CD4-positive, alpha-beta T cell treated with Interferon gamma for 1 hour (primary cell): ENCODE data around the gene ALPP.
"Not testable (repeated sequence)": the region's sequence is repeated elsewhere in the genome, so short reads cannot be mapped to it uniquely, and the experiment has no call there.

Experiments used
- DNase-seq: peaks from one replicate; pipeline ENCODE4 v3.0.0-alpha.2; 2020

Gene ALPP

DNA sequence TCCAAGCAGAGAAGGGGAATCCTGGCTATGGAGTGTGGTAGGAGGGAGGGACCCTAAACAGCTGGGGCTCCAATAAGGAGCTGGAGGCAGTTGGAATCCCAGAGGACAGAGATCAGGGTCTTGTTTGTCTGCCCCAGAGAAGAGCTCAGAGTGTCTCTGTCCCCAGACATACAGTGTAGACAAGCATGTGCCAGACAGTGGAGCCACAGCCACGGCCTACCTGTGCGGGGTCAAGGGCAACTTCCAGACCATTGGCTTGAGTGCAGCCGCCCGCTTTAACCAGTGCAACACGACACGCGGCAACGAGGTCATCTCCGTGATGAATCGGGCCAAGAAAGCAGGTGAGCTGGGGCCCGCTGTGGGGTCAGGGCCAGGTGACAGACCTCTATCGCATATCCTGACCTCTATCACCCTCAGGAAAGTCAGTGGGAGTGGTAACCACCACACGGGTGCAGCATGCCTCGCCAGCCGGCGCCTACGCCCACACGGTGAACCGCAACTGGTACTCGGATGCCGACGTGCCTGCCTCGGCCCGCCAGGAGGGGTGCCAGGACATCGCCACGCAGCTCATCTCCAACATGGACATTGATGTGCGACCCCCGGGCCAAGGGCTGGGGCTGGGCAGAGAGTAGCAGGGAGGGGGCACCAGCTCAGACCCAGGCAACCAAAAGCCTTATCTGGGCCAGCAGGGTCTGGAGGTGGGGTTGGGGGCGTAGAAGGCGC, 29.0 kb downstream of the ALPP start:
- not testable (repeated sequence) for DNase-seq

DNA sequence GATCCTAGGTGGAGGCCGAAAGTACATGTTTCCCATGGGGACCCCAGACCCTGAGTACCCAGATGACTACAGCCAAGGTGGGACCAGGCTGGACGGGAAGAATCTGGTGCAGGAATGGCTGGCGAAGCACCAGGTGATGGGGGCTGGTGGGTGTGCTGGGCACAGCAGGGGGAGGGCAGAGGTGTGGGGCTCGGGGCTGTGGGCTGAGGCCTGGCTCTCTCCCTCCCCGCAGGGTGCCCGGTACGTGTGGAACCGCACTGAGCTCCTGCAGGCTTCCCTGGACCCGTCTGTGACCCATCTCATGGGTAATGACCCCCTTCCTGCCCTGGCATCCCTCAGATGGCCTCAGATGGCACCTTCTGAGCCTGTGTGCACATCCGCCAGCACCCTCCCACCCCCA, 29.7 kb downstream of the ALPP start:
- not testable (repeated sequence) for DNase-seq

DNA sequence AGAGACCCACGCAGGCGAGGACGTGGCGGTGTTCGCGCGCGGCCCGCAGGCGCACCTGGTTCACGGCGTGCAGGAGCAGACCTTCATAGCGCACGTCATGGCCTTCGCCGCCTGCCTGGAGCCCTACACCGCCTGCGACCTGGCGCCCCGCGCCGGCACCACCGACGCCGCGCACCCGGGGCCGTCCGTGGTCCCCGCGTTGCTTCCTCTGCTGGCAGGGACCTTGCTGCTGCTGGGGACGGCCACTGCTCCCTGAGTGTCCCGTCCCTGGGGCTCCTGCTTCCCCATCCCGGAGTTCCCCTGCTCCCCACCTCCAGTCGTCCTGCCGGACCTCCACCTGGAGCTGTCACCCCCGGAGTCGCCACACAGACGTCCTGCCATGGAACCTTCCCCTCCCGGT, 31.1 kb downstream of the ALPP start:
- DNase-seq, result not testable (repeated sequence)

DNA sequence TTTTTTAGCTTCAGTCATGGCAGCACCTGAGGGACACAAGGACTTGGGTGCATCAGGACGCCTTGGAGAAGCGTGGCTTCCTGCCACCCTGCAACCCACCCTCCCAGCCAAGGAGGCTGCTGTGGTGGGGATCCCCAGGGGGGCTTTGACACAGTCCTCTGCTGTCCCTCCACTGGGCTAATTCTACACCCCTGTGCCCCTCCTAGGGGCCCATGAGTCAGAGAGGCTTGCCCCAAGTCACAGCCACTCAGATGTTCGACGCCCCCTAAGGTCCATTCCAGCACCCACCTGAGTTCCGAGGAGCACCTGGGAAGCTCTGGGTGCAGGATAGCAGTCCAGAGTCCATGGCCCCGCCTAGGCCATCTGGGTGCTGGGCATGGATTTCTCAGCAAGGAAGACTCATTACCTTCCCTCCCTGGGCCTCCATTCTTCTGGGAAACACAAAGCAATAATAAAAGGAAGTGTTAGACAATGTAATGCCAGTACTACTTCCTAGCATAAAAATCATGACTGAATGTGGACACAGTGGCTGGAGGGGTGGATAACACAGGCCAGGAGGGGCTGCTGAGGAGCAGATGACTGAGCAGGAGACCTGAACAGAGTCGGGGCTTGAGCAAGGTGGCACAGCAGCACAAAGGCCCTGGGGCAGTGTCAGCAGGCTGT, 31.8 kb downstream of the ALPP start:
- DNase-seq, result no peak

DNA sequence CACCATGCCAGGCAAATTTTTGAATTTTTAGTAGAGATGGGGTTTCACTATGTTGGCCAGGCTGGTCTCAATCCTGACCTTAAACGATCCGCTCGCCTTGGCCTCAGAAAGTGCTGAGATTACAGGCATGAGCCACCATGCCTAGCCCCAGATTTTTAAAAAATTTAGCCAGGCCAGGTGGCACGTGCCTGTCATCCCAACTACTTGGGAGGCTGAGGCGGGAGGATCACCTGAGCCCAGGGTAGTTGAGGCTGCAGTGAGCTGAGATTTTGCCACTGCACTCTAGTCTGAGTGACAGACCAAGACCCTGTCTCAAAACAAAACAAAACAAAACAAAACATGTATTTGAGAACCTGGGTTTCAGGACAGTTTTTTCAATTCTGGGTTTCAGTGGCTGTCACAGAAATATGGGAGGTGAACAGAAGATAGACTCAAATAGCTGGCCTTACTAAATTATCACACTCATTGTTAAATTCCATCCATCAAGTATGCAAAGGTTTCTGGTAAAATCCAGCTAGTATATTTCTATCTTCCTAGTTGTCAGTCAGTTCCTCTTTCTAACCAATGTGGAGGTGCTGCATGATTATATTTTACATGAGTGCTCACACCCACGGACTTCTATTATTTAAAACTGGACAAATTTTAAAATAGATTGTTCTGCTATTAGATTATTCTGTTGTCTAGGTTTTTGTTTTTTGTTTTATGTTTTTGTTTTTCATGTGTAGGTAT, 33.5 kb downstream of the ALPP start:
- DNase-seq, result no peak

DNA sequence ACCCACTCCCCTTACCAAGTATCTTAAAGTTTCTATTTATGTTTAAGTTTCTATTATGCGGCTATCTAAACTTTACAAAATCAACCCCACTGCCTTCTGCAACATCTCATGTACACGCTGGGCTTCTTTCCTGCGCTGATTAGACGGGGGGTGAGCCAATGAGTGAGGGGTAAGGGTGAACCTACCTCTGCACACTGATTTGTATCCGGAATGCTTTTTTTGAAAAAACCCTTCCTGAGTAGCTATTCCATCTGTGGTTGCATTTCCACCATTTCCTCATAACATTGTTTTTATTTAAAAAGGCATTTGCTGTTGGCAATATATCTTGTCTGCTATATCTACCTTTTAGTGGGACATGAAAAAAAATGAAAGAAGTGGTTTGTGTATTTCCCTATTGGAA, 34.4 kb downstream of the ALPP start:
- DNase-seq, result no peak

DNA sequence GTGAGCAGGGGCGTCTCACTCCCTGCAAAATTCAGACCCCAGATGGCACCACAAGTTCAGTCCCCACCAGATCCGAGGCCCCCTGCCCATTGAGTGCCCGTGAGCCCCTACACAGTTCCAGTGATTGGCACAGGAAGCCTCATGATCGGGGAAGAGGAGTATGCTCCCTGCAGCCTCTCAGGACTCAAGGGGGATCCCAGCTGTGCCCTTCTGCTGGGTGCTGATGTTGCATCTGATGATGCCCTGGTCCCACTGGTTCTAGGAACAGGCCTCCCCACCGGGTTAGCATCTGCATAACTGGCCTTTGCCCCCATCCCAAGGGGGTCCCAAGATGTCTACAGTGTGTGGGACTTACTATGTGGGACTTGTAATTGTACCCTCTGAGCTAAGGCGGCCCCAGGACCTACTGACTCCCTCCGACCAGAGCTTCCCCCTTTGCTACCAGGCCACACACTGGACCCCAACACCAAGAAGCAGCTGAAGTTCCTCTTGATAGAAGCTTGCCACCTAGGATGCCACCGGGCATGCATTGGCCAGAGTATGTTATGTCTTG, 36.7 kb downstream of the ALPP start:
- DNase-seq, result no peak

DNA sequence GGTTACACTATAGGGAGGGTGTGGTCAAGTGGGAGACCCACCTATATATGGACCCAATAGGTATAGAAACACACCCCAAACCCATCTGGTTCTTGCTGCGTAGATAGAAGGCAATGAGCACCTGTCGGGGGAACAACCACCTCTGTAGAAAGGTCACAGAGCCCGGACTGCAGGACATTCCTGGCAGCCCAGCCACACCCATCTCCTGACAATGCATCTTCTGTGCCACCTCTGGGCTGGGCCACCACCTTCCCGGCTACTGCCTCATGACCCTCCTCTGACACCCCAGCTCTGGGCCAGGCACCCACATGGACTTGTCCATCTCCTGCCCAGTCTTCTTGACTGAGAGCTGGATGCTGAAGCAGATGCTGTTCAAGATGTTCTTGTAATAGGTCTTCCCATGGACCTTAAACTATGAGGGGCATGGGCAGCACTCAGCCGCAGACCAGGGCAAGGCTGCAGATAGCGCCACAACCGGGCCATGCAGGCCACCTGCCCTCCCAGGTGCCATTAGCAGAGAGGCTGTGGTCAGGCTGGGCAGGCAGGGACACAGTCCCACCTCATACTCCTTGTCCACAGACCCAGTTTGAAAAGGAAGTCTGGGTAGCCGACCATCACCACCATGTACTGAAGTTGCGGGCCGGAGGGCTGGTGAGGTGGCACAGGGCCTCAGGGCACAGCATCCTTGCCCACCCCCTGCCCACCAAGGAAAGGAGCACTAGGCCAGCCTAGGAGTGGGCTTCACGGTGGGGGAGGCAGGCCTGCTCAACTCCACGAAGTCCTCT, 37.4 kb downstream of the ALPP start:
- DNase-seq, result no peak

DNA sequence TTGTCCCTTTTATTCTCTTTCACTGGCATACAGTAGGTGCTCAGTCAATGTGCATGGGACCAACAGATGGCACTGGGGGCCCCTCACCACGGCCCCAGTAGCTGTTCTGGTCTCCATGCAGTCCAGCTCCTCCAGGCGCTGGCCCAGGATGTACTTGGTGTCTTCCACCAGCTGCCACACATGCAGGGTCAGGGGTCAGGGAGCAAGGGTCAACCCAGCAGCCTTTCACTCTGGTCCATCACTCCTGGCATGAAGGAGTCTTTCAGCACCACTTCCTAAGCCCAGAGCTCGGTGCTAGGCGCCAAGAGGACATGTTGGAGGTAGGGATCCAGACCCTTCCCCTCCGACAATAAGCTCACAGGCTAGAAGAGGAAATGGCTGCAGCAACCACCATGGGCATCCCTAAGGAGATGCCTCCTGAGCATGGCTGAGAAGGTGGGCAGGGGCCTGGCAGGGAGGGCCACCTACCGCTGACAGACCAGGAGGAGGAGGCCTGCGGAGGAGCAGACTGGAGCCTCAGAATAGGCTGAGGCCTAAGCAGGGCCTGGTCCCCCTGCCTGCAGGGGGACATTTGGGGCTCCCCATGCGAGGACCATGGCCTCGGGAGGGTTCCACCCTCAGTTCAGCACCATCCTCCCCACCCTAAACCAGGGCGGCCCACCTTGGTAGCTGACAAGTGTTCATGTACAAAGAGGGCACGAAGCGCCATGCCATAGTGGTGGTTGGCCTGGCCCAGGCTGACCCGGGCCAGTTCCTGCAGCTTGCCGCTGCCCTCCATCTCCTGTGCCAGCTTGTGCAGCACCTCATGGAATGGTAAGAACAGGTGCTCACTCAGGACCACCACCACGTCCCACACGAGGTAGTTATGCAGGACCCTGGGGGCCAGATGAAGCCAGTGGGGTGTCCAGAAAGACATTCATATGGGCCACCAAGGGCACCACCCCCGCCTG, 38.2 kb downstream of the ALPP start:
- no peak for DNase-seq

DNA sequence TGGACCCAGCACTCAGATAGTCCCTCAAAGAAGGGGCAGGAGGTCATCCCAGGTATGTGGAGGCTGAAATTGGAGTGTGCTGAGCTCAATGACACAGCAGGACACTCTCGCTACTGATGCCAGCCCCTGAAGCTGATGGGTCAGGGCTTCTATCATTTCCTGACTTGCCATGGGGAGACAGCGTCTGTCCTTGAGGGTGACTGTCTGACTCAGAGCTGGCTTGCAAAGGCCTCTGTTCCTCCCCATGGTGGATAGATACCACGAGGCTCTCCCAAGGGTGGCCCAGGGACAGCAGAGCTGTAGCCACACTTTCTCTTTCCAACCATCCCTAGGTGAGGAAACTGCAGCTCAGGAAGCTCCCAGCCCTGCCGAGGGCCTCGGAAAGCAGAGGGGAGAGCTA, 38.9 kb downstream of the ALPP start:
- no peak for DNase-seq

DNA sequence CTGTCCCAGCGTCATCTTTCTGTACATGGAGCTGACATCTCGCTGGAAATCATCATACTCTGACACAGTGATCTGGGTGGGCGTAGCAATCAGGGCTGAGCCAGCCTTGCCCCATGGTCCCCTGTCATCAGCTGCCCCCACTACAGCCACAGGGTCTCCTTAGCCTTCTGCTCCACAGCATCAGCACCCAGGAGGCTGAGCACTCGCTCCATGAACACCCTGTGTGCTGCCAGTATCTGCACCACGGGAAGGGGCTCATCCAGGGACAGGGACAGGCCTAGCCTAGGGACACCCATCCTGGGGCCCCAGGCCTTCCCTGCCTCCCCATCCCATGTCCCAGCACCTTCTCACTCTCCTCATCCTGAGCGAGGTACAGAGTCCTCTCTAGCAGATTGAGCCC, 39.5 kb downstream of the ALPP start:
- DNase-seq, result no peak

DNA sequence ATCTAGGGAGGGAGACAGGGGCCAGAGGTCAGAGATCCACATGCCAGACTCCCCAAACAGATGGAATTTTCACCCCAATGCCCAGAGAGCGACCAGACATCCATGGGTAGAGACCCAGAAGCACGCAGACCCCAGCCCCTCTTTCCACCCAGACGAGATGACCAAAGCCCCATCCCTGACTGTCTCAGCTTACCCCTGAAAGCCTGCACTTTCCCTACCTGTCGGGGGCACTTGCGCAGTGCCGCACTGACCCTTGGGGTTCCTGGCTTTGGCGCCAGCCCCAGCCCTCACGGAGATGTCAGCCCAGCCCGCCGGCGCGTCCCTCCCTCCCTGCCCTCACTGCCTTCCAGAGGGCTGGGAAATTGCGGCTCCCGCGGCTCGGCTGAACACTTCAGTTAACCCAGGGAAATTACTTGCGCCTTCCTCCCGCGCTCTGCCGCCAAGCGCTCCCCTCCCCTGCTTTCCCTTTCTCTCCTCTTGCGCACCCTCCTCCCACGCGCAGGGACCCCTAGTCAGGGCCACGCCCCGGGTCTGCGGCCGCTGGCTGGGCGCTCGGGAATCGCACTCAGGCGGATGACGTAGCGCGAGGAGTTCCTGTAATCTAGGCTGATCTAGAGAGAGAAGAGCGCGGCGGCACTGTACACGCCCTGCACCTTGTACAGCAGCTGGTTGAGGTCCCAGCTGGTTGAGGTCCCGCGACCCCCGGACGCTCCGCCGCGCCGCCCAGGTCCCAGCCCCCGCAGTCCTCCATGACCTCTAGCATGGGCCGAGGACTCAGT, 40.1 kb downstream of the ALPP start:
- DNase-seq, result no peak

DNA sequence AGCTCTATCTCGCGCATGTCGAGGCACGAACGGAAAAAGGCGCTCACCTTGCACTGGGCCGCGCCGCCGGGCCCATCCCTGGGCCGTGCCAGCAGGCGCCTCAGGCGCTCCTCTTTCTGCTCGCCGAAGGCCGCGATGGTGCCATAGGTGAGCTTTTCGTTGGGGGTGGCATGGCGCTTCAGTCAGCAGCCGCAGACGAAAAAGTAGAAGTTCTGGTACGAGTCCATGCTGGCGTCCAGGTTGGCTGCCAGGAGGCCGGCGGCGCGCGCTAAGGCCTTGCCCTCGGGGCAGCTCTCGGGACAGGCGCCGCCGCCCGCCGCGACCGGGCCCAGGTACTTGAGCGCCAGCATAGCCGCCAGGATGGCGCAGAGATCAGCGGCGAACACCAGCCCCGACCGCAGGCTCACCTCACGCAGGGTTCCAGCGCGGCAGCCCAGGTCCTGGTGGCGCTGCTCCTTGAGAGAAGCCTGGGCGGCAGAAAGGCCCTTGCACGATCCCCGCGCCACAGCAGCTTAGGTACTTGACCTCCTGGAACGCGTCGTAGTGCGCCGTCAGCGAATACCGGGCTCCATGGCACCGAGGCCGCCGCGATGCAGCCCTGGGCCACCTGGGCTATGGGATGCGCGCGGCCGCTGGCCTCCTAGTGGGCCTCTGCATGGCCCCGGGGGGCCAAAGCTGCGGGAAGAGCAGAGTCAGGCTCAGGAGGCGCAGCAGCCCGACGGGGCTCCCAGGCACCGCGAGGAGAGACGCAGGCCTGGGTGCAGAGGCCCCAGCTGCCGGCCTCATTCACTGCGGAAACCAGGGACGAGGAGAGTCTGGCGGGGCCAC, 40.9 kb downstream of the ALPP start:
- no peak for DNase-seq

DNA sequence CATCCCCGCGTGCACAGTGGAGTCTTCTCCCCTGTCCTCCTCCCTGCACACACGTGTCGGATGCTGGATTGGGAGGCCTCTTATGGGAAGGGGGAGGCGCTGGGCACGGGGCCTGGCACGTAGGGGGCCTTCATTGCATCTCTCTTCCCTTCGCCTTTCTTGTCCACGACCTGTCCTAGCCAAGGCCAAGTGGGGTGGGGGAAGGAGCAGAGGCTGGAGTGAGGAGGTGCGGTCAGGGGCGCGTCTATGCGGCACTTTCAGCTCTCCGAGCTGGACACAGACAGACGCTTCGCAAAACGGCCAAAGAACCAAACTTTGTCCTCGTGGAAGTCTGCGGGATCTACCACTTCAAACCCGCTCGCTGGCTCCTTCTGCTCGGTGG, 41.5 kb downstream of the ALPP start:
- DNase-seq, result no peak

DNA sequence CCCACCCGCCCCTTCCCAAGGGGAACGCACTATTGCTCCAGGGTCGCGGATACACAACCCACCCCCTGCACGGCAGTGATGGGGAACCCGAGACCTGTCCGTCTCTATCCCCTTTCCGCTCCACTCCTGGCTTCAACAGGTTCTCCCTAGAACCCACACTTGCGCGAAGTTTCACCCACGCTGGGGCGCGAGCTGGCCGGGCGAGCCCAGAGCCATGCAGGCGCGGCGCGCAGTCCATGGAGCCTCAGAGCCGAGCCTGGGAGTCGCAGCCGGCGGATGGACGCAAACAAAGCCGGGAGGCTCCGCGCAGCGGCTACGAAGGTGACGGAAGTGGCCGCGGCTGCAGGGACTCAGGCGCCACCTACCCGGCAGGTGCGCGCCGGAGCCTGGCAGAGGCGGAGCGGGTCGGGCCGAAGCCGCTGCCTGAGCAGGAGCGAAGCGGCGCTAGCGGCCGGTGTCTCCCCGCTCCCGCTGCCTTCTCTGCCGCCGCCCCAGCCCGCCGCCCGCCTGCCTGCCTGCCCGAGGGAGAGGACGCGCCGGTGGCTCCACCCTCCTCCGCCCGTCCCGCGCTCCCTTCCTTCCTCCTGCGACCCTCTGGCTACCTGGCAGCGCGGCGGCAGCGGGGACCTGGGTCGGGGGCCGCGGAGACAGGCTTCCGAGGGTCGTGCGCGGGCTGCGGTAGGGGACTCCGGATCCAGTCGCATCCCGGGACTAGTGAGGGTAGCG, 42.1 kb downstream of the ALPP start:
- DNase-seq, result no peak

DNA sequence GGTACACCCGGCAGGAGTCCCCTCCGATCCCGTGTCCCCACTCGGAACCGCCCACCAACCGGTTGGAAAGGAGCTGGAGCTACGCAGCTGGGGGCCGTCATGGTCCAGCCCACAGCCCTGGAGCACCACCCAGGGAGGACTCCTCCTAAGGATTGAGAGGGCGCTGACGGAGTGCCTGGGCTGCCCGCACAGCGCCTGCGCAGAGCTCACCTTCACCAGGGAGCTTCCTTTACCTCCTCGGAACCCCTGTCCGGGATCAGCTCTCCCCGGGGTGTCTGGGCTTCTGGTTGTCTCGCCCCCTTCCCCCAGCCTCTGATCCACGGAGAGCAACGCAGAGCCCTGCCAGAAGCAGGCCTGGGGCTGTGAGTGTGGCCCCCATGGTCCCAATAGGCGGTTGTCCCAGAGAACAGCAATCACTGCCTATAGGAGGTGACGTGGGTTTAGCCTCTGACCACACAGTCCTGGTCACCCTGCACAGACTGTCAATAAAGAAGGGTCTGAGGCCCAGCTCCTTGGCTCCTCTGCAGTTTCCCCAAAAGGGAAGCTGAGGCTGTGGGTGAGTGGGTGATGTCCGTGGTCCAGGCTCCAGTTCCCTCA, 42.7 kb downstream of the ALPP start:
- DNase-seq, result no peak

DNA sequence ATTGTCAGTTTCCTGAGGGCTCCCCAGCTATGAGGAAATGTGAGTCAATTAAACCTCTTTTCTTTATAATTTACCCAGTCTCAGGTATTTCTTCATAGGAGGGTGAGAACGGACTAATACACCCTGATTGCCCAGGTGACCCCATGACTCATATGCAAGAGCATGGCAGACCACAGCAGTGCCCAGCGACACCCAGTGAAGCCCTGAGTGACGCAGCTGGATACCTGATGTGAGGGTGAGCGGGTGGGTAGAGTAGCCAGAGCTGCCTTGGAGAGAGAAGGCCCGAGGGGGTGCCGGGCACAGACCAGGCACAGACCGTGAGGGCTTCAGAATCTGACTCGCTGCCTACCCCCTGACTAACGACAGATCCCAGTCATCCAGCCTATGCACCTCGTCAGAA, 43.5 kb downstream of the ALPP start:
- DNase-seq, result no peak

DNA sequence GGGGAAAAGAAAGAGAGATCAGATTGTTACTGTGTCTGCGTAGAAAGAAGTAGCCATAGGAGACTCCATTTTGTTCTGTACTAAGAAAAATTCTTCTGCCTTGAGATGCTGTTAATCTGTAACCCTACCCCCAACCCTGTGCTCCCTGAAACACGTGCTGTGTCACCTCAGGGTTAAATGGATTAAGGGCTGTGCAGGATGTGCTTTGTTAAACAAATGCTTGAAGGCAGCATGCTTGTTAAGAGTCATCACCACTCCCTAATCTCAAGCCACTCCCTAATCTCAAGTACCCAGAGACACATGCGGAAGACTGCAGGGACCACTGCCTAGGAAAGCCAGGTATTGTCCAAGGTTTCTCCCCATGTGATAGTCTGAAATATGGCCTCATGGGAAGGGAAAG, 44.4 kb downstream of the ALPP start:
- DNase-seq, result not testable (repeated sequence)

DNA sequence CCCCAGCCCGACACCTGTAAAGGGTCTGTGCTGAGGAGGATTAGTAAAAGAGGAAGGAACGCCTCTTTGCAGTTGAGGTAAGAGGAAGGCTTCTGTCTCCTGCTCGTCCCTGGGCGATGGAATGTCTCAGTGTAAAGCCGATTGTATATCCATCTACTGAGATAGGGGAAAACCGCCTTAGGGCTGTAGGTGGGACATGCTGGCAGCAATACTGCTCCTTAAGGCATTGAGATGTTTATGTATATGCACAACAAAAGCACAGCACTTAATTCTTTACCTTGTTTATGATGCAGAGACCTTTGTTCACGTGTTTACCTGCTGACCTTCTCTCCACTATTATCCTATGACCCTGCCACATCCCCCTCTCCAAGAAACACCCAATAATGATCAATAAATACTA, 44.9 kb downstream of the ALPP start:
- not testable (repeated sequence) for DNase-seq
